ENCODE results near the gene ARL4A.

ARL4A gene

DNA sequence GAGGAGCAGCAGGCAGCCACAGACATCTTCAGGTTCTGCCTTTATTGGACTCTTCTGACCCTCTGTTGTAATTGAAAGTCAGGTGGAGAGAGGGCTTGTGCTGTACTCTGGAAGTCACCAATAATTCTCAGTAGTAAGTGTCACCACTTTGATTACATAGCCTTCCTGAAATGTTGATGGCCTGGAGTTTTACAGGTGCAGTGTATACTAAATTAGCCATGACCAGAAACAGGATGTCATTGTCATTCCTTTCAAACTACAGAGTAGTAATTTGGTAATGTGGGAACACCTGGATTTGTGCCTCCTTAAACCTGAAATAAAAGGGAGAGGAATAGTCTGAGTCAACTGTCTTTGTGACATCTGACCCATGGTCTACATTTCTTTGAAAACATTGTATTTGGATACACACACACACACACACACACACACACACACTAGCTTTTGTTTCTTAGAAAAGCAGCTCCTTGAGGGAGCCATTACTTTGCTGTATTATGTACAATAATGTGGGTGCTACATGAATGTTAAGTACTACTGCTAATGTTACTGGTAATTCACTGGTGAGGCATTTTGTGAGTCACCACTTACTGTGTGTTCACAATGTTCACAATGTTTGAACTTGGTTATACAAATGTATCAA, 19.6 kb downstream of the ARL4A start:
- Histone ChIP-seq H3K36me3 (ENCODE audit: control insufficient read depth in 1 of 2, insufficient read depth in 2 of 2, low read length in 2 of 2) (no peaks in the 10 kb centered on the region), H3K9me3 (ENCODE audit: control insufficient read depth in 1 of 2, low read length in 2 of 2) (no peaks in the 10 kb centered on the region), H3K27ac (ENCODE audit: low read length) (no peak overlapping the region), H3K27me3 (ENCODE audit: low read depth, low read length) (no peaks in the 10 kb centered on the region), H3K4me3 (ENCODE audit: low read depth in 1 of 2, low read length in 2 of 2) (no peak overlapping the region), H3K4me1 (ENCODE audit: control insufficient read depth in 1 of 2, insufficient read depth in 2 of 2, low read length in 2 of 2) (no peaks in the 10 kb centered on the region)

DNA sequence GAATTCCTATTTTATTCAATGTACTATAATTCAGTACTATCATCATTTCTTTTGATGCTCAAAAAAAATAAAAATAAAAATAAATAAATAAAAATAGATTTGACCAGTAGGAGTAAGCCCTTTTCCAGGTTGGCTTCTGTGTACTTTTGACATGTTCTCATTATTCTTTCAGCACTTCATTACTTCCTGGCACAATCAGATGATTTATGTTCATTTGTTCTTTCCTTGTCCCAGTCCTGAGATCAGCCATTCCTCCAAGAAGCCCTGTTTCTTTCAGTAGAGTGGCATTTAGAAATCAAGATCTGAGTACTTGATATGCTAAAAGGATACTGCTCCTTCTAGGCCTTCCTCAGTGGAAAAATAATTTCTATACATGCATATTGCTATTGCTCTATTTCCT, 20.9 kb downstream of the ARL4A start:
- Histone ChIP-seq H3K36me3 (ENCODE audit: control insufficient read depth in 1 of 2, insufficient read depth in 2 of 2, low read length in 2 of 2) (no peaks in the 10 kb centered on the region), H3K27me3 (ENCODE audit: low read depth, low read length) (no peaks in the 10 kb centered on the region), H3K4me1 (ENCODE audit: control insufficient read depth in 1 of 2, insufficient read depth in 2 of 2, low read length in 2 of 2) (no peaks in the 10 kb centered on the region), H3K4me3 (ENCODE audit: low read depth in 1 of 2, low read length in 2 of 2) (no peak overlapping the region), H3K27ac (ENCODE audit: low read length) (no peak overlapping the region), H3K9me3 (ENCODE audit: control insufficient read depth in 1 of 2, low read length in 2 of 2) (no peaks in the 10 kb centered on the region)

DNA sequence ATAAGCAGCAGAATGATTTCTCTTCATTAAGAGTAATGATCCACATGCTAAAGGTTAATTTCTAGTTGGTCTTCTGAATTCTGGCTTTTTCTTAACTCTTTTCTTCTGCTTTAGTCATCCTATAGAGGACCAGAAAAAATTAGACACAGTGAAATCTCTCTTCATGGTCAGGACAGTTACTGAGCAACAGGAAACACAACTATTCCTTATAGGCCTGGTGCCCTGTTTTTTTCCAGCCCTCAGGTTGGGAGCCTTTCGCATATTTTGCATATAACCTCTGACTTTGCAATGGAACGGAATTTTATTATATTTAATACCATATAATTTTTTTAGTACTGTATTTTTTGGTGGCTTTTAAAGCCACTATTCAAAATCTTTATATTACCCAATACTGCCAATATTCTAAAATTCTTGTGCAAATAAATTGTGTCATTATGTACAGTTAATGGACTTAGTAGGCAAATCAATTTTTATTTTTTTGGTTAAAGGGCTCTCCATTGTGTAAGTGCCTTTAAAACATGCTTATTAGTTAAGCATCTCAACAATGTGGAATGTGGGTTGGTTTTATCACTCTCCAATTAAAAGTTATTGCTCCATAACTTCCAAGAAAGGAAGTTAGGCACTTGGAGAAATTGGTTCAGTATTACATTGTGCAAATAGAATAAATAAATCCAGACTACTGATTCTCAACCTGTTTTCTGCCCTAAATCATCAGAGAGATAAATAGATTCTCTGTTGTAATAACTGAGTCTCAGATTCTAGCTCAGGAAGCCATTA, 22.5 kb downstream of the ARL4A start:
- Histone ChIP-seq H3K36me3 (ENCODE audit: control insufficient read depth in 1 of 2, insufficient read depth in 2 of 2, low read length in 2 of 2) (no peaks in the 10 kb centered on the region), H3K27ac (ENCODE audit: low read length) (no peak overlapping the region), H3K27me3 (ENCODE audit: low read depth, low read length) (no peaks in the 10 kb centered on the region), H3K4me3 (ENCODE audit: low read depth in 1 of 2, low read length in 2 of 2) (no peak overlapping the region), H3K9me3 (ENCODE audit: control insufficient read depth in 1 of 2, low read length in 2 of 2) (no peaks in the 10 kb centered on the region), H3K4me1 (ENCODE audit: control insufficient read depth in 1 of 2, insufficient read depth in 2 of 2, low read length in 2 of 2) (no peaks in the 10 kb centered on the region)

- Histone ChIP-seq H3K4me1 (ENCODE audit: control insufficient read depth in 1 of 2, insufficient read depth in 2 of 2, low read length in 2 of 2) (no peaks in the 10 kb centered on the region), H3K9me3 (ENCODE audit: control insufficient read depth in 1 of 2, low read length in 2 of 2) (no peaks in the 10 kb centered on the region), H3K36me3 (ENCODE audit: control insufficient read depth in 1 of 2, insufficient read depth in 2 of 2, low read length in 2 of 2) (no peaks in the 10 kb centered on the region), H3K27ac (ENCODE audit: low read length) (no peak overlapping the region), H3K4me3 (ENCODE audit: low read depth in 1 of 2, low read length in 2 of 2) (no peak overlapping the region), H3K27me3 (ENCODE audit: low read depth, low read length) (no peaks in the 10 kb centered on the region)
Observed at GRCh38 chr7:12711124-12711523, 23.7 kb downstream of the ARL4A start.

GRCh38 chr7:12712236-12712635, 24.8 kb downstream of the ARL4A start:
- Histone ChIP-seq H3K36me3 (ENCODE audit: control insufficient read depth in 1 of 2, insufficient read depth in 2 of 2, low read length in 2 of 2) (no peaks in the 10 kb centered on the region), H3K9me3 (ENCODE audit: control insufficient read depth in 1 of 2, low read length in 2 of 2) (no peaks in the 10 kb centered on the region), H3K27me3 (ENCODE audit: low read depth, low read length) (no peaks in the 10 kb centered on the region), H3K27ac (ENCODE audit: low read length) (no peak overlapping the region), H3K4me1 (ENCODE audit: control insufficient read depth in 1 of 2, insufficient read depth in 2 of 2, low read length in 2 of 2) (no peaks in the 10 kb centered on the region), H3K4me3 (ENCODE audit: low read depth in 1 of 2, low read length in 2 of 2) (no peak overlapping the region)

DNA sequence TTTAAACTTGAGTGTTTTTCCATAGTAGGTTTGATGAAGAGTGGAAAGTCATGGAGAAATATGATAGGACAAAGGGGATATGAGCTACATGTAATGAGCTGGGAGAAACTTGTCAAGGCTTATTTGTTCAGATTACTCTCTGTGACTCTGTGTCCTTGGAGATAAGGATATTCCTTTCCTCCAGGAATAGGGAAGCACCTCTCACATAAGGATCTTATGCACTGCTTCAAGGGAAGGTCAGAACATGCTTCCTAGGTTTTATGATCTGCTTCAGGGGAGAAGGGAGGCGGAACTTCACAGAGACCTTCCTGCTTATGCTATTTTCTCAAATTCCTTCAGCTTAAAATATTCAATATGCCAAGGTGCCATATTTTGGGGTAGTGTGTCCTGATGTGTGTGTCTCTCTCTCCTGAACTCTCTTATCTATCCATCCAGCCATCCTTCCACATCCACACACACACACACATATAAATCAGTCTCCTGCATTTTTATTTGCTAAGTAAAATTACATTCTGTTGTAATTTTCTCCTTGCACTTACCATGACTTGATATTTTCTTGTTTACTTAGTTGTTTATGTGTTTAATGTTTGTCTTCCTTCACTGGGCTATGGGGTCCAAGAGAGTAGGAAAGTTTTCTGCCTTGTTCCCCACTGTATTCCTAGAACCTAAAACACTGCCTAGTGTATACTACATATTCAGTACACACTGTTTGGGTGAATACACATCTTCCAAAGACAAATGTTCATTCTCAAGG, 26.4 kb downstream of the ARL4A start:
- Histone ChIP-seq H3K36me3 (ENCODE audit: control insufficient read depth in 1 of 2, insufficient read depth in 2 of 2, low read length in 2 of 2) (no peaks in the 10 kb centered on the region), H3K9me3 (ENCODE audit: control insufficient read depth in 1 of 2, low read length in 2 of 2) (no peaks in the 10 kb centered on the region), H3K4me1 (ENCODE audit: control insufficient read depth in 1 of 2, insufficient read depth in 2 of 2, low read length in 2 of 2) (peaks cover 2 to 3% of the 10 kb centered on the region in 2 donors), H3K4me3 (ENCODE audit: low read depth in 1 of 2, low read length in 2 of 2) (no peak overlapping the region), H3K27me3 (ENCODE audit: low read depth, low read length) (no peaks in the 10 kb centered on the region), H3K27ac (ENCODE audit: low read length) (no peak overlapping the region)

DNA sequence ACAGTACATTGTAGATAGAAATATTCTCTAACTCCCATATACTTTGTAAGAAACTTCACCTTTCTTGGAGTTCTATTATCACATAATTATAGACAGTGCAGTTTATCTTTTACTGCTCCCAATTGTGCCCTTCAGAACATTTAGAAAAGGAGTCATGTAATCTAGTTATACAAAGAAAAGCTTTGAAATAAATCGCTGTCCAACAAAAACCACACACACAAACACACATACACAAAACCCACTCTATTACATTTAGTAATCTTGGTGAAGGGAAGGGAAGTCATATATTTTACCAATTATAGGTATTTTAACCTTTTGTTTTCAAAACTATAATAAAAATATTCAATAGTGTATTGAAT, 26.9 kb downstream of the ARL4A start:
- no peaks in the 10 kb centered on the region for H3K27me3 ChIP-seq (ENCODE audit: low read depth, low read length)
- H3K27ac ChIP-seq (ENCODE audit: low read length) = no peak overlapping the region
- no peaks in the 10 kb centered on the region for H3K9me3 ChIP-seq (ENCODE audit: control insufficient read depth in 1 of 2, low read length in 2 of 2)
- H3K36me3 ChIP-seq (ENCODE audit: control insufficient read depth in 1 of 2, insufficient read depth in 2 of 2, low read length in 2 of 2) = no peaks in the 10 kb centered on the region
- H3K4me1 ChIP-seq (ENCODE audit: control insufficient read depth in 1 of 2, insufficient read depth in 2 of 2, low read length in 2 of 2) = peaks cover 7 to 8% of the 10 kb centered on the region in 2 donors
- no peak overlapping the region for H3K4me3 ChIP-seq (ENCODE audit: low read depth in 1 of 2, low read length in 2 of 2)

DNA sequence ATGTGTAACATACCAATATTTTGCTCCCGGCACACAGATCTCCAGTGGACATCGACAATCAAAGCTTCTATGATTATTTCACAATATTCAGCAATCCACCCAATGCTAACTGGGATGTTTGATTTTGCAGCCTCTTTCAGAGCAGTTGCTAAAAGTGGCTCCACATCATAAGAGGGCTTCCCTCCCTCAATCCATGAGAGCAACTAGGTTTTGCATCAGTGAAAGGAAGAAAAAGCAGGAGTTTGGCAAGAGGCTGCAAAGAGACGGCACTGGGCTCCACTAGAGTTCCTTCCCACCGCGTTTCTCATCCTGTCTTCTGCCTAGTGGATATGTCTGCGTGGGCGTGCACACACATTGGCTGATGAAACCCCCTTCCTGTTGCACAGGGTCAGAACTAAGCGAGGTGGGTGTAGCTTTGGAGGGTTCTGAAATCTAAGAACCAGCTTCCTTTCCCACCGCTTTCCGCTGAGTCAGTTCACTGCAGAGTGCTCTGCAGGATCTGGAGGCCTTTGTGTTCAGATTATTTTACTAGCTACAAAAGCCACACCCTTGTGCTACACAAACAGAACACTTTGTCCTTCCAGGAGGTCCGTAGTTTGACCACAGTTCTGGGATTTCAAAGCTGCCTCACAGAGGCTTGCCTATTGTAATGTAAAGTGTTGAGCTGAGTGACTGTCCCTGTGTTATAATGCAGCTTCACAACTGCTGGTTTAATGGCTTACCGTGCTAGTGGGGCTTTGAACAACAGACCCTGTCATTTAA, 28.1 kb downstream of the ARL4A start:
- Histone ChIP-seq H3K4me1 (ENCODE audit: control insufficient read depth in 1 of 2, insufficient read depth in 2 of 2, low read length in 2 of 2) (peaks cover 7 to 8% of the 10 kb centered on the region in 2 donors), H3K27ac (ENCODE audit: low read length) (peak overlapping the region; percentile 28), H3K27me3 (ENCODE audit: low read depth, low read length) (no peaks in the 10 kb centered on the region), H3K9me3 (ENCODE audit: control insufficient read depth in 1 of 2, low read length in 2 of 2) (no peaks in the 10 kb centered on the region), H3K36me3 (ENCODE audit: control insufficient read depth in 1 of 2, insufficient read depth in 2 of 2, low read length in 2 of 2) (no peaks in the 10 kb centered on the region), H3K4me3 (ENCODE audit: low read depth in 1 of 2, low read length in 2 of 2) (peak overlapping the region; percentile 12 to 41)

GRCh38 chr7:12716134-12716681, 28.8 kb downstream of the ARL4A start:
- H3K36me3 ChIP-seq (ENCODE audit: control insufficient read depth in 1 of 2, insufficient read depth in 2 of 2, low read length in 2 of 2) = no peaks in the 10 kb centered on the region
- no peak overlapping the region for H3K27ac ChIP-seq (ENCODE audit: low read length)
- H3K4me1 ChIP-seq (ENCODE audit: control insufficient read depth in 1 of 2, insufficient read depth in 2 of 2, low read length in 2 of 2) = peaks cover 7 to 8% of the 10 kb centered on the region in 2 donors
- no peaks in the 10 kb centered on the region for H3K9me3 ChIP-seq (ENCODE audit: control insufficient read depth in 1 of 2, low read length in 2 of 2)
- no peaks in the 10 kb centered on the region for H3K27me3 ChIP-seq (ENCODE audit: low read depth, low read length)
- H3K4me3 ChIP-seq (ENCODE audit: low read depth in 1 of 2, low read length in 2 of 2) = no peak overlapping the region

DNA sequence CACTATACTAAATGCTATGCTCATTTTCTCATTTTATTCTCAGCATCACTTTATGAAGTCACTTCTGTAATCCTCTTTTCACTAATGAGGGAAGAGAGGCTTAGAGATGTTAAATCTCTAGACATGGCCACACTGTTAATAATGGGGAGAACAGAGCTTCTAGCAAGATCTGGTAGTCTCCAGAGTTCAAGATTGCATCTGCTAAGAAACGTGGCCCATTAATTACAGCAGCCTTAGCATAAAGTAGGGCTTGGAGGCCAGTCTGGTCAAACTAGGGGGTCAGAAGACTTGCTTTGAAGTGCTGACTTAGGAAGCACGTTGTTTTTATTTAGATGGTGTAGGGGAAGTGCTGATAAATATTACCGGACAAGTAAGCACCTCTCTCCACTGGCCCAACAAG, 29.3 kb downstream of the ARL4A start:
- no peaks in the 10 kb centered on the region for H3K9me3 ChIP-seq (ENCODE audit: control insufficient read depth in 1 of 2, low read length in 2 of 2)
- no peak overlapping the region for H3K27ac ChIP-seq (ENCODE audit: low read length)
- H3K27me3 ChIP-seq (ENCODE audit: low read depth, low read length) = no peaks in the 10 kb centered on the region
- no peak overlapping the region for H3K4me3 ChIP-seq (ENCODE audit: low read depth in 1 of 2, low read length in 2 of 2)
- no peaks in the 10 kb centered on the region for H3K36me3 ChIP-seq (ENCODE audit: control insufficient read depth in 1 of 2, insufficient read depth in 2 of 2, low read length in 2 of 2)
- peaks cover 7 to 8% of the 10 kb centered on the region in 2 donors for H3K4me1 ChIP-seq (ENCODE audit: control insufficient read depth in 1 of 2, insufficient read depth in 2 of 2, low read length in 2 of 2)
